ENCODE results near the gene APOA1.

APOA1 gene

DNA sequence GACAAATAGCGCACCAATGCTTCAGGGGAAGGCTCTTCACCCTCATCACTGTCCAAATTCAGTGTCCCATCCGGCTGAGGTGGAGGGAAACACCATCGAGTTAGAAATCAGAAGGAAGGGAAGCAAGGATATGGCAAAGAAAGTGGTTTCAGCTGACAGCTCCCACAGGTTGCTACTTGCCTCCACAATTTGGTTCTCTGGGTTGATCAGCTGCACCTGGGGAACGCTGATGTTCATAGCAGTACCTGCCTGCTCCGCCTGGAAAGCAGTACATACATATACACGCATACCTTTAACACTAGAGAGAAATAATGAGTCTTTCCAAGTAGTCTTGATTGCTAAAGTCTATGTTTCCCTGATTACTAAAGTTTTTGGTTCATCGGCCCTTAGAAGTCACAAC lies 37.8 kb upstream of the APOA1 start:
- no peak for DNase-seq (ENCODE audit: insufficient read length, low spot score)
- FAIRE-seq = no peak

GRCh38 chr11:116874251-116874650 lies 36.8 kb upstream of the APOA1 start:
- DNase-seq (ENCODE audit: insufficient read length, low spot score) = no peak
- FAIRE-seq = no peak
- no peak for TF ChIP-seq CTCF (IDR thresholded peaks at IDR 0.05; ENCODE audit: insufficient read depth, missing control alignments)

More for the DNA sequence above, 37.8 kb upstream of the APOA1 start:
- TF ChIP-seq CTCF (IDR thresholded peaks at IDR 0.05; ENCODE audit: insufficient read depth, missing control alignments) = no peak

GRCh38 chr11:116873381-116873780 lies 36.0 kb upstream of the APOA1 start:
- FAIRE-seq (no peak), DNase-seq (ENCODE audit: insufficient read length, low spot score) (no peak)
- TF ChIP-seq CTCF (IDR thresholded peaks at IDR 0.05; ENCODE audit: insufficient read depth, missing control alignments) = no peak

- DNase-seq (ENCODE audit: insufficient read length, low spot score) = no peak
- no peak for FAIRE-seq
- TF ChIP-seq CTCF (IDR thresholded peaks at IDR 0.05; ENCODE audit: insufficient read depth, missing control alignments) = no peak
Observed at GRCh38 chr11:116871248-116871647, 33.8 kb upstream of the APOA1 start.

- no peak for TF ChIP-seq CTCF (IDR thresholded peaks at IDR 0.05; ENCODE audit: insufficient read depth, missing control alignments)
- FAIRE-seq (no peak), DNase-seq (ENCODE audit: insufficient read length, low spot score) (no peak)
Observed at GRCh38 chr11:116870054-116870453, 32.6 kb upstream of the APOA1 start.

GRCh38 chr11:116869610-116870009 lies 32.2 kb upstream of the APOA1 start:
- DNase-seq (ENCODE audit: insufficient read length, low spot score) (no peak), FAIRE-seq (no peak)
- no peak for TF ChIP-seq CTCF (IDR thresholded peaks at IDR 0.05; ENCODE audit: insufficient read depth, missing control alignments)

DNA sequence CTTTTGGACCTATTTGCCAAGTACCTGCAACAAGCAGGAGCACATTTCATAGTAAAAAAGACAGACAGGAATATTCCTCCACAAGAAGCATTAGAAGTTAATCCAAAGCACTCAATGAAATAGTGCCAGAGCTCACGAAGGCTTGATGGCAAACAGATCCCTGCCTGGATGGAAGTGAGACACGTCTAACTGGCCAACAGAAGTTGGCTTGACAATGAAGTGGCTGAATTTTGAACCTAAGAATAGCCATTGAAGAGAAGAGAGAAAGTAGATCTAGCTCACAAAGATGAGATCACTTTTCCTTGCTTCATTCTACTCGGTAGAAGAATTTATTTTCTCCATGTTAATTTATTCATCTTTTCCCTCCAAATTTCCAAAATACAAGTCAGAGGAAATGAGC lies 30.6 kb upstream of the APOA1 start:
- no peak for TF ChIP-seq CTCF (IDR thresholded peaks at IDR 0.05; ENCODE audit: insufficient read depth, missing control alignments)
- no peak for FAIRE-seq
- DNase-seq (ENCODE audit: insufficient read length, low spot score) = no peak
